Measurements from ENCODE around the gene RXYLT1. TPM values are rescaled to one million over a fixed set of nuclear protein-coding genes. Genes with fewer than 3 reads are reported as not detected.

Gene RXYLT1
- polyA plus RNA-seq, 1 experiment = 18.2 TPM

- no peaks in the 10 kb centered on the region for H3K27me3 ChIP-seq (ENCODE audit: control insufficient read depth, insufficient read depth, low read length)
- TF ChIP-seq CTCF (IDR thresholded peaks at IDR 0.05; ENCODE audit: low read depth, low read length) = no peak
- CTCF ChIA-PET = interaction anchor here (0.7 to 3.4 kb wide), 2 partner anchors 9 kb away, joined by 3 to 19 read pairs; no protein-coding TSS in a partner anchor
- no peaks in the 10 kb centered on the region for H3K9me3 ChIP-seq (ENCODE audit: control insufficient read depth, insufficient read depth, low read length)
- DNase-seq (ENCODE audit: low read depth, low spot score) = no peak
- no peak overlapping the region for H3K27ac ChIP-seq (ENCODE audit: low read depth, low read length)
- no peak overlapping the region for H3K4me3 ChIP-seq (ENCODE audit: low read depth, low read length)
- POLR2A ChIA-PET = no interaction called here
Measured at GRCh38 chr12:63811755-63812154, 32.0 kb downstream of the RXYLT1 start.

GRCh38 chr12:63814146-63814772 lies 34.5 kb downstream of the RXYLT1 start:
- POLR2A ChIA-PET = no interaction called here
- no peak for DNase-seq (ENCODE audit: low read depth, low spot score)
- CTCF ChIA-PET = interaction anchor here (0.8 to 3.4 kb wide), 4 partner anchors 12 to 368 kb away, joined by 3 to 19 read pairs (median 5); no protein-coding TSS in a partner anchor
- H3K4me3 ChIP-seq (ENCODE audit: low read depth, low read length) = no peak overlapping the region
- no peak for TF ChIP-seq CTCF (IDR thresholded peaks at IDR 0.05; ENCODE audit: low read depth, low read length)
- no peak overlapping the region for H3K27ac ChIP-seq (ENCODE audit: low read depth, low read length)
- H3K9me3 ChIP-seq (ENCODE audit: control insufficient read depth, insufficient read depth, low read length) = no peaks in the 10 kb centered on the region
- H3K27me3 ChIP-seq (ENCODE audit: control insufficient read depth, insufficient read depth, low read length) = no peaks in the 10 kb centered on the region

GRCh38 chr12:63815482-63815852 lies 35.8 kb downstream of the RXYLT1 start:
- Histone ChIP-seq H3K27me3 (ENCODE audit: control insufficient read depth, insufficient read depth, low read length) (no peaks in the 10 kb centered on the region), H3K27ac (ENCODE audit: low read depth, low read length) (no peak overlapping the region), H3K4me3 (ENCODE audit: low read depth, low read length) (no peak overlapping the region), H3K9me3 (ENCODE audit: control insufficient read depth, insufficient read depth, low read length) (no peaks in the 10 kb centered on the region)
- ChIA-PET CTCF (interaction anchor here (0.6 to 1.8 kb wide), 2 partner anchors 11 to 12 kb away, joined by 4 to 6 read pairs; no protein-coding TSS in a partner anchor), POLR2A (no interaction called here)
- no peak for TF ChIP-seq CTCF (IDR thresholded peaks at IDR 0.05; ENCODE audit: low read depth, low read length)
- DNase-seq (ENCODE audit: low read depth, low spot score) = no peak

GRCh38 chr12:63816031-63816430 lies 36.3 kb downstream of the RXYLT1 start:
- ChIA-PET CTCF (interaction anchor here (0.6 to 1.8 kb wide), 2 partner anchors 10 to 13 kb away, joined by 4 to 6 read pairs; no protein-coding TSS in a partner anchor), POLR2A (no interaction called here)
- H3K27me3 ChIP-seq (ENCODE audit: control insufficient read depth, insufficient read depth, low read length) = no peaks in the 10 kb centered on the region
- H3K27ac ChIP-seq (ENCODE audit: low read depth, low read length) = no peak overlapping the region
- TF ChIP-seq CTCF (IDR thresholded peaks at IDR 0.05; ENCODE audit: low read depth, low read length) = no peak
- peaks cover 4% of the 10 kb centered on the region; the same call in 1 of the 2 replicates for H3K9me3 ChIP-seq (ENCODE audit: control insufficient read depth, insufficient read depth, low read length)
- DNase-seq (ENCODE audit: low read depth, low spot score) = no peak
- no peak overlapping the region for H3K4me3 ChIP-seq (ENCODE audit: low read depth, low read length)

GRCh38 chr12:63820427-63820826 lies 40.7 kb downstream of the RXYLT1 start:
- CTCF ChIA-PET = interaction anchor here (0.7 kb wide), 1 partner anchor 402 kb away, joined by 9 read pairs; no protein-coding TSS in a partner anchor
- Histone ChIP-seq H3K9me3 (ENCODE audit: control insufficient read depth, insufficient read depth, low read length) (peaks cover 12% of the 10 kb centered on the region), H3K27me3 (ENCODE audit: control insufficient read depth, insufficient read depth, low read length) (no peaks in the 10 kb centered on the region), H3K27ac (ENCODE audit: low read depth, low read length) (no peak overlapping the region), H3K4me3 (ENCODE audit: low read depth, low read length) (no peak overlapping the region)
- no peak for TF ChIP-seq CTCF (IDR thresholded peaks at IDR 0.05; ENCODE audit: low read depth, low read length)
- POLR2A ChIA-PET = no interaction called here
- DNase-seq (ENCODE audit: low read depth, low spot score) = no peak
